Measurements from ENCODE around the gene IGFBP2. TPM values are rescaled to one million over a fixed set of nuclear protein-coding genes. Genes with fewer than 3 reads are reported as not detected.
A peak's percentile ranks its signal among the peaks of the same experiment; 100 is the strongest.

IGFBP2 gene
- total and polyA plus RNA-seq, 7 donors: 8.2 to 33.2 (median 12.8) TPM

DNA sequence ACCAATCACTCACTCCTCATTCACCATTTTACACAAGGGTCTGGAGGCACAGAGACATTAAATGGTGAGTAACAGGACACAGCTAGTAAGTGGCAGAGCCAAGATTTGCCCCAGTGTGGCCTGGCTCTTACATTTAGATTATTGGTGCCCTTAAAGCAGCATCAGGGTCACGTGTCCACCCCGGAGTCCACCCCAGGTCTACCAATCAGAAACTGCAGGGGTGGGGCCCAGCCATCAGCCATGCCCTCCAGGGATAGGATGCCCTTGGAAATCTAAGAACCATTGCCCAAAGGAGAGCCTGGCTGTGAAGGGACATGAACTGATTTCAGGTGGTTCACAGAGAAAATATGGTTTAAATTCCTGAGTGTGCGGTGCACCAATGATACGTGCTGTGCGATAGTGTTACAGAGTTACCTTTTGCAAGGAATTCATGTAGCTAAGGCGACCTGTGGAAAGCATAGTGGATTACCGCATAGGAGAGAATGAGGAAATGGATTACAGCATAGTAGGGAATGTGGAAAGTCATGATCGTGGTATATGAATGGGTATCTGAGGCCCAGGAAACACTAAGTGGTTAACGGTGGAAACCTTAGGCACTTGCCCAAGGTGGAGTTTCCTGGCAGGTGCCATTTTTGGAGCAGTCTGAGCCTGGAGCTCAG is 44.3 kb downstream of the IGFBP2 start:
- intact Hi-C loops (cut with DNase I): no loop called here
- WGBS, 3 donors: 65 to 77% (median 71%) methylated on average over 9 of the region's 9 CpGs
- DNase-seq: no peak

DNA sequence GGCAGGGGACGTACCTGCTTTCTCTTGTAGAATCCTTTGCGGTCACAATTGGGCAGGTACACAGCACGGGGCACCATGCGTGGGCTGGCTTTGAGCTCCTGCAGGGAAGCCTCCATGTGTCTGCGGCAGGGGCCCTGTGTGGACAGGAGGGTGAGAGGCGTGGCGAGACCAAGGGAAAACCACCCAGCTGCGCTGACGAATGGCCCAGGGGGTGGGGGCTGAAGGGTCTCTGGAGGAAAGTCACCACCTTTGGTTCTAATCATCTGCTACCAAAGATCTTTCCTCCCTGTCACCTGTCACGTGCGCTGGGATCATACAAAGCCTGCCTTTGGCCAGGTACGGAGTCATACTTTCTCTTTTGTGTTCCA is 44.9 kb downstream of the IGFBP2 start:
- Histone ChIP-seq H3K4me1 (peaks cover 56% of the 10 kb centered on the region), H3K27me3 (ENCODE audit: insufficient read depth in 3 of 3, low read length in 2 of 3) (no peaks in the 10 kb centered on the region), H3K27ac (peak overlapping the region; percentile 89), H3K4me3 (no peak overlapping the region), H3K9me3 (no peaks in the 10 kb centered on the region), H3K36me3 (ENCODE audit: insufficient read depth in 1 of 2, low read depth in 1 of 2) (peaks cover 0 to 60% of the 10 kb centered on the region in 2 donors)
- TF ChIP-seq, protein P1, sequence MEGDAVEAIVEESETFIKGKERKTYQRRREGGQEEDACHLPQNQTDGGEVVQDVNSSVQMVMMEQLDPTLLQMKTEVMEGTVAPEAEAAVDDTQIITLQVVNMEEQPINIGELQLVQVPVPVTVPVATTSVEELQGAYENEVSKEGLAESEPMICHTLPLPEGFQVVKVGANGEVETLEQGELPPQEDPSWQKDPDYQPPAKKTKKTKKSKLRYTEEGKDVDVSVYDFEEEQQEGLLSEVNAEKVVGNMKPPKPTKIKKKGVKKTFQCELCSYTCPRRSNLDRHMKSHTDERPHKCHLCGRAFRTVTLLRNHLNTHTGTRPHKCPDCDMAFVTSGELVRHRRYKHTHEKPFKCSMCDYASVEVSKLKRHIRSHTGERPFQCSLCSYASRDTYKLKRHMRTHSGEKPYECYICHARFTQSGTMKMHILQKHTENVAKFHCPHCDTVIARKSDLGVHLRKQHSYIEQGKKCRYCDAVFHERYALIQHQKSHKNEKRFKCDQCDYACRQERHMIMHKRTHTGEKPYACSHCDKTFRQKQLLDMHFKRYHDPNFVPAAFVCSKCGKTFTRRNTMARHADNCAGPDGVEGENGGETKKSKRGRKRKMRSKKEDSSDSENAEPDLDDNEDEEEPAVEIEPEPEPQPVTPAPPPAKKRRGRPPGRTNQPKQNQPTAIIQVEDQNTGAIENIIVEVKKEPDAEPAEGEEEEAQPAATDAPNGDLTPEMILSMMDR (IDR thresholded peaks at IDR 0.05): no peak
- DNase-seq: no peak
- intact Hi-C loops (cut with DNase I): no loop called here
- ATAC-seq: no peak
- WGBS, 3 donors: 87 to 94% (median 87%) methylated on average over 12 of the region's 12 CpGs

More for the DNA sequence above, 44.3 kb downstream of the IGFBP2 start:
- Histone ChIP-seq H3K9me3 (no peaks in the 10 kb centered on the region), H3K36me3 (ENCODE audit: insufficient read depth in 1 of 2, low read depth in 1 of 2) (peaks cover 0 to 60% of the 10 kb centered on the region in 2 donors), H3K4me3 (no peak overlapping the region), H3K4me1 (peaks cover 51% of the 10 kb centered on the region), H3K27me3 (ENCODE audit: insufficient read depth in 3 of 3, low read length in 2 of 3) (no peaks in the 10 kb centered on the region), H3K27ac (peak overlapping the region; percentile 89)
- ATAC-seq: no peak
- TF ChIP-seq, protein P1 (IDR thresholded peaks at IDR 0.05): no peak

DNA sequence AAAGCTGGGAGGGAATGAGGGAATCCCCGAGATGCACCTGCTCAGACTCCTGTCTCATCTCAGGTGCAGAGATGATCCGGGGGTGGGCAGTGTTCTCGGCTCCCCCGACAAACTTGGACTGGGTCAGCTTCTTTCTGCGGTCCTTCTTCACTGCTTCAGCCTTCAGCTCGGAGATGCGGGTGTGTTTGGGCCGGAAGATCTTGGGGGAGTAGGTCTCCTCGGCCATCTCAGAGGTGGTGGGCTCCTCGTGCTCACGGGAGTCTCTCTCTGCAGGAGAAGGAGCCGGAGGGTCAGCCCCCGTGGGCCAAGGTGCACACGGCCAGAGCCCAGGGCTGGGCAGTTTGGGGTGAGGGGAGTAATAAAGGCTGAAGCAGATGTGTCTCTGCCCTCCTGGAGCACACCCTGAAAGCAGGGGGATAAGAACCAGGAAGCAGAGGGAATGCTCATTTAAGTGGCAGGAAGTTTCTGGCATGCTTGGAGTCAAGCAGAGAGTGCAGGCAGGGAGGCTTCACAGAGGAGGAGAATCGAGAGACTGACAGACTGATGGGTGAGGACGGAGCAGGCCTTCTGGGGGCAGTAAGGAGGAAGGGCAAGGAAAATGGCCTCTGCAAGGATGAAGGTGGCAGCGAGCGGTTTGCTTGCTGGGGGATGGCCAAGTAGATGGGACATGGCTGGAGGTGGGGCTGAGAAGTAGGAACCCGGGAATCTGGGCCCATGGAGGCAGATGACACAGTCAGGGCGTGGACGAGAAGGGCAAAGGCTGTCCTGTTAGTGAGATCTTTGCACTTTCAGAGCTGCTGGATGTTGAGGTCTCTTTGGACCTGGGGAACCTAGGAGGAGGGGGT is 45.8 kb downstream of the IGFBP2 start:
- Histone ChIP-seq H3K27me3 (ENCODE audit: insufficient read depth in 3 of 3, low read length in 2 of 3) (no peaks in the 10 kb centered on the region), H3K4me1 (peaks cover 64% of the 10 kb centered on the region), H3K9me3 (no peaks in the 10 kb centered on the region), H3K27ac (peak overlapping the region; percentile 89), H3K36me3 (ENCODE audit: insufficient read depth in 1 of 2, low read depth in 1 of 2) (peaks cover 0 to 54% of the 10 kb centered on the region in 2 donors), H3K4me3 (no peak overlapping the region)
- intact Hi-C loops (cut with DNase I): no loop called here
- DNase-seq (peak in 1 of 2 donors; percentile 55), ATAC-seq (peak in 1 of 4 donors; percentile 1)
- 63 to 77% (median 63%) methylated on average over 21 of the region's 21 CpGs for WGBS, 3 donors
- TF ChIP-seq, protein P1 (IDR thresholded peaks at IDR 0.05): no peak

DNA sequence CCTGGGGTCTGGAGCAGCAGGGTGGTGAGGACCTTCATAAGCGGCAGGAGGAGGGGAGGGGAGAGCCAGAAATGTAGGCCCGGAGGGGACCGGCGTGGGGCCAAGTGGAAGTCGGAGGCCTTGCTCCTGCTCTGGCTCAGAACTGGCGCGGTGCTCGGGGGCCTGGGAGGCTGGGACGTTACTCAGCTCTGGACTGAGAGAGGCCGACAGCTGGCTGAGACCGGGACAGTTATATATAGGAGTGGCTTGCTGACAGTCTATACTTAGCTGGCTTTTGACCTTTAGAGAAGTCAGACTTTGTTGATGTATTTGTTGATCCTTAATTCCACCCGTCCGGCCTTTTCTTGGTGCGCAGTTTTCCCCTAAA is 46.4 kb downstream of the IGFBP2 start:
- H3K27ac ChIP-seq: peak overlapping the region; percentile 89
- no peak overlapping the region for H3K4me3 ChIP-seq
- TF ChIP-seq, protein P1 (IDR thresholded peaks at IDR 0.05): no peak
- H3K9me3 ChIP-seq: no peaks in the 10 kb centered on the region
- ATAC-seq (peak; percentile 74 to 80 (median 78)), DNase-seq (peak; percentile 80 to 93)
- intact Hi-C loops (cut with DNase I): loop anchor here (5.0 to 10.0 kb wide), 5 partner anchors 208 to 1035 kb away; no protein-coding TSS in a partner anchor
- peaks cover 70% of the 10 kb centered on the region for H3K4me1 ChIP-seq
- no peaks in the 10 kb centered on the region for H3K27me3 ChIP-seq (ENCODE audit: insufficient read depth in 3 of 3, low read length in 2 of 3)
- WGBS, 3 donors: 12 to 26% (median 15%) methylated on average over 14 of the region's 14 CpGs
- H3K36me3 ChIP-seq (ENCODE audit: insufficient read depth in 1 of 2, low read depth in 1 of 2): peaks cover 0 to 48% of the 10 kb centered on the region in 2 donors

All from psoas muscle (tissue), 8 donors.